AG09309 (cell line): Measurements from ENCODE around the gene LDB2.
"Not testable (repeated sequence)": the region's sequence is repeated elsewhere in the genome, so short reads cannot be mapped to it uniquely, and the experiment has no call there.

Experiments
- DNase-seq: peaks from one replicate; pipeline ENCODE4 v3.0.0-alpha.2; 2010; ENCODE audit warnings: low read depth
- H3K4me3 ChIP-seq: 2 replicates; pipeline ENCODE4 v1.5.1; 2011; ENCODE audit warnings: mild to moderate bottlenecking, low read depth, low read length, moderate library complexity; ENCODE audit not compliant: control insufficient read depth
- TF ChIP-seq, protein P1 (sequence below): IDR thresholded peaks from 2 replicates; pipeline ENCODE4 v1.5.1; 2011; ENCODE audit warnings: mild to moderate bottlenecking, low read depth, low read length, inconsistent platforms; ENCODE audit not compliant: insufficient read depth, control insufficient read depth; ENCODE audit errors: missing control alignments

The LDB2 gene

DNA sequence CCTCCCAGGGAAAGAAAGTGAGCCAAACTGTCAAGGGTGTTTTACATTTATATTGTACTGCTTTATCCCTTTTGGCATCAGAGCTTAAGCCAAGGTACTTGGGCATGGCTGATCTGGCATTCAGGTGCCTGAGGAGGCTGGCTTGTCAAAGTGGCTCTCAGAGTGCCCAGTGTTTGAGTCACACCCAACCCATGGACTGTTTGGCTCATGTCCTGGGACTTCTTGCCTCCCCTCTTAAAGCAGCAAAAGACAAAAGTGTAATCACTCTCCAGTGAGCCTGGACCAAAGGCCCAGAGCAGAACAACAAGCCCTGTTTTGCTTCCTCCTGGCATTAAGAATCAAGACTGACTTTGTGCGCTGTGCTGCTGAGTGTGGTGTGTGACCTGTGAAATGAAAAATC is 360.5 kb downstream of the LDB2 start:
- TF ChIP-seq, protein P1, sequence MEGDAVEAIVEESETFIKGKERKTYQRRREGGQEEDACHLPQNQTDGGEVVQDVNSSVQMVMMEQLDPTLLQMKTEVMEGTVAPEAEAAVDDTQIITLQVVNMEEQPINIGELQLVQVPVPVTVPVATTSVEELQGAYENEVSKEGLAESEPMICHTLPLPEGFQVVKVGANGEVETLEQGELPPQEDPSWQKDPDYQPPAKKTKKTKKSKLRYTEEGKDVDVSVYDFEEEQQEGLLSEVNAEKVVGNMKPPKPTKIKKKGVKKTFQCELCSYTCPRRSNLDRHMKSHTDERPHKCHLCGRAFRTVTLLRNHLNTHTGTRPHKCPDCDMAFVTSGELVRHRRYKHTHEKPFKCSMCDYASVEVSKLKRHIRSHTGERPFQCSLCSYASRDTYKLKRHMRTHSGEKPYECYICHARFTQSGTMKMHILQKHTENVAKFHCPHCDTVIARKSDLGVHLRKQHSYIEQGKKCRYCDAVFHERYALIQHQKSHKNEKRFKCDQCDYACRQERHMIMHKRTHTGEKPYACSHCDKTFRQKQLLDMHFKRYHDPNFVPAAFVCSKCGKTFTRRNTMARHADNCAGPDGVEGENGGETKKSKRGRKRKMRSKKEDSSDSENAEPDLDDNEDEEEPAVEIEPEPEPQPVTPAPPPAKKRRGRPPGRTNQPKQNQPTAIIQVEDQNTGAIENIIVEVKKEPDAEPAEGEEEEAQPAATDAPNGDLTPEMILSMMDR = no peak
- DNase-seq = no peak
- no peak overlapping the region for H3K4me3 ChIP-seq

DNA sequence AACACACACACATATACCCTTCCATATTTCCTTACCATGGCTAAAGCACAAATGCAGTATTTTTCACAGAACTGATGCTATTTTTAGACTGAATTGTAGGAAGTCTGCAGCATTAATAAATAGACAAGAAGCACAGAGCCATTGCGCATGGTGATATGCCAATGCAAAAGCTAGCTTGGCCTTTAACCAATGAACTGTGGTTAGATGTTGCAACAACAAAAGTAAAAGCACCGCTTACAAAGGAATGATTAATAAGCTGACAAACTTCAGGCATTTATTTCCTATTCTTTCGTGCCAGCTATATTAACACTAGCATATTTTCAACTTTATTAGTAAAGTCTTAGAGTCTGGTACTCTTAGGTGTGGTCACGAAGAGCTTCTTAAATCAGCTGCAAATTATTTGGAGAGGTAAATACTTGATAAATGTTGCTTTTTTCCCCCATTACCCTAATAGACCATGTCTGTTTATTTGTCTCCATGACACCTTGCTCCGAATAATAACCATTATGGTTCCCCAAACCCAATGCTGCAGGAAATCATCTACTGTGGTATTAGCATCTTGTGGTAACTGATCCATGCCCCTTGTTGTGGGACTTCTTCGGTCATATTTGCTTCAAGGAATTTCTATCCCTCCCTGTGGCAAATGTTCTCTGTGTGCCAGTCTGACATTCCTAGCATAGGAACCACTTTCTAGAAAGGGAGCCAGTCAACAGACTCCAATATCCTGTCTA is 366.0 kb downstream of the LDB2 start:
- H3K4me3 ChIP-seq = no peak overlapping the region
- TF ChIP-seq, protein P1 = no peak
- DNase-seq = peak; percentile 92

DNA sequence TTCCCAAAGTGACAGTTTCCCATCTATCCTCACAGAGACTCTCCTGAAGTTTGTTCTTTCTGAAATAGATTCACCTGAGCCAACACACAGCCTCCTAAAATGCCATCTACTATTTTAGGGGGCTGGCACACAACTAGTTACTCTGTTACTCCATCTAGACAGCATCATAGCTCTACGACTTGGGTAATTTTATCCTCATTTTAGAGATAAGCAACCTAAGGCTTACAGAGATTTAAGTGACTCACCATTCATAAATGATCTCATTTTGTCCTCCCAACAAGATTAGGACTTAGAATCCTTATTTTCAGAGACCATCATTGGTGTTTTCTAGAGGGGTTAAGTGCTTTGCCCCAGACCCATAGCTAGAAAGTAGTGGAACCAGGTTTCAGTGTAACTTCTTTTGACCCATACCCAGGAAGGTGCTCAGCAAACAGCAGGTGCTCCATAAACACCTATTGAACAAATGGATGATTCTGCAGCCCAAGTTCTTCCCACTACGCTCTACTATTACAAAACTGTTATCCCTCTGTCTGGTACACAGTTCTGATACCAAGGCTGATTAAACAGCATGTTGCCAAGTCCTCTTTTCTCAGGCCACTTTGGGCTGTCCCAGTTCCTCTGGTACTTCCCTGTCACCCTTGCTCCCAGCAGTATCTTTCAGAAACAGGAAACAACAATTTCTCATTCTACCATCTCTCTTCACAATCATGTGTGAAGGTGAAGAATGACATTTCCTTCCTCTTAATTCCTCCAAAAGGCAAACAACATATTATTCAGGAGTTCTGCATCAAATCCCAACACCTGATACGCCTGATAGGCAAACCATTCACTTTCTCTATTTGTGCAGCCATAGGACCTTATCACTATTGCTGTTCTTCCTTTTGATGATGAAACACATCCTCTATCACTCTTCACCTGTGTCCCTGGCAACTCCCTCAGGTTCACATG is 367.5 kb downstream of the LDB2 start:
- TF ChIP-seq, protein P1 = no peak
- peak; percentile 55 for DNase-seq
- no peak overlapping the region for H3K4me3 ChIP-seq

DNA sequence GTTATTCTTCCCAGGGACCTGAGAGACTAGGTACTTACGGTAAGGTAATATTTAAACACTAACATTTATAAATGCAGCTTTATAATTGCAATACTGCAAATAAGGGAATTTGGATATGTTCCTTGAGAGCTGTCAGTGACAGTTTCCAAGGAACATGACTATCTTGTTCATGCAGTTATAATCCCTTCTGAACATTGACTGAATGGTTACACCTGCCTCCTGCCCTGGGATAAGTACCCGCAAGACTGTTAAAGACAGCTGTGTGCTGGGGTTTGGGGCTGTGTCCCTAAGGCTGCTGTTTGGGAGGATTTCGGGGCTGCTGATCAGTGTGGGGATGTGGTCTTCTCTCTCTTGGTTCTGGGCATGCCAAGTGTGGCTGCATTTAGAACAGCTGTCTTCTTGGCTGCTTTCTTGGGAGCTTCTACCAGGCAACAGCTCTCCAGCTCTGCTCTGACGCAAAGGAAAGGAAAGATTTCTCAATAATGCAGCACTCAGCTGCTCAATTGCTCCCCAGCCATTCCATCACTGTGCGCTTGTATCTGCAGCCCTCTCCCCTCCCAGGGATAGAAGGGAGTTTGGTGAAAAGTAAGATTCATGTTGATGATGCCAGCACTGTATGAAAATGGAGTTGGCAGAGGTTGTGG is 373.4 kb downstream of the LDB2 start:
- H3K4me3 ChIP-seq = no peak overlapping the region
- TF ChIP-seq, protein P1 = no peak
- DNase-seq = peak; percentile 34

DNA sequence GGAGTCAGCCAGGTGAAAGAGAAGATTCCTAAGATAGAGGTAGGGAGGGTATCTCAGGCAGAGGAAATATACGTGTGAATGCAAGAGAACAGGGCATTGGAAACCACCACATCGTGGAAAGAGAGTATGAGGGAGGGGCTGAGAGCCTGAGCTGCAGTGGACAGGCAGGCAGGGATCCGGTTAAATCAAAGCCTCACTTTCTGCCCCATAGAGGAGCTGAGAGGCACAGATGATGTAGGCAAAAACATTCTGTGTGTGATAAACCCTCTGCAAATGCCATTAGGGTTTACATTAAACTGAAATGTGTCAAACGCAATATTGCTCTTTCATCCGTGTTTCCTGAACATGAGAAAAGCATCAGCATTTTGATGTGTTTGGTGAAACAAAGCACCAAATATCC is 374.0 kb downstream of the LDB2 start:
- H3K4me3 ChIP-seq = no peak overlapping the region
- DNase-seq = no peak
- TF ChIP-seq, protein P1 = no peak

DNA sequence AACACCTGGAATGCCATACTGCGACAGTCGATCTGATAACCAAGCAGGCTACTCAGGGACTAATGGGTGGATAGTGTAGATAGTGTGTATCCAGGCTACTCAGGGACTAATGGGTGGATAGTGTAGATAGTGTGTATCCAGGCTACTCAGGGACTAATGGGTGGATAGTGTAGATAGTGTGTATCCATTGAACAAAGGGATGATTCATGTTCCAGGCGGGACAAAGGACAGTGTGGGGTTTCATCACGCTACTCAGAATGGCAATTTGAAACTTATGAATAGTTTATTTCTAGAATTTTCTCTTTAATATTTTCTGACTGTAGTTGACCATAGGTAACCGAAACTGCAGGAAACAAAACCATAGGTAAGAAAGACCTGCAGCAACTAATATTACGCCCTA is 374.9 kb downstream of the LDB2 start:
- not testable (repeated sequence) for H3K4me3 ChIP-seq, DNase-seq
